K562 (cell line): ENCODE data around the gene SLC25A44. TPM values are rescaled to one million over a fixed set of nuclear protein-coding genes. Genes with fewer than 3 reads are reported as not detected.

ENCODE experiments used
- ASH1L ChIP-seq: fragments of 450-650 bp; IDR thresholded peaks from 2 replicates; pipeline ENCODE4 v1.6.1; 2018; ENCODE audit warnings: borderline replicate concordance, mild to moderate bottlenecking, low read depth; ENCODE audit not compliant: partially characterized antibody
- CHD1 ChIP-seq: fragments of 200-600 bp; sonication (generic); IDR thresholded peaks from one replicate; pipeline ENCODE4 v1.6.1; 2012; ENCODE audit warnings: mild to moderate bottlenecking, moderate library complexity, low read length, inconsistent platforms
- EP300 ChIP-seq: IDR thresholded peaks from 2 replicates; pipeline ENCODE4 v1.6.1; 2012; ENCODE audit warnings: low read length, improper control_type of control experiment
- ESRRA ChIP-seq: fragments of 450-650 bp; IDR thresholded peaks from 2 replicates; pipeline ENCODE4 v1.6.1; 2014; ENCODE audit warnings: low read depth, mild to moderate bottlenecking, moderate library complexity, borderline replicate concordance
- HCFC1 ChIP-seq: IDR thresholded peaks from 2 replicates; pipeline ENCODE4 v1.6.1; 2012; ENCODE audit warnings: low read depth, low read length, improper control_type of control experiment
- HEY1 ChIP-seq: fragments of 250-450 bp; sonication (Bioruptor Pico); IDR thresholded peaks from 2 replicates; pipeline ENCODE4 v1.5.0; 2020; ENCODE audit warnings: mild to moderate bottlenecking, moderate library complexity, borderline replicate concordance
- JUNB ChIP-seq: fragments of 450-650 bp; formaldehyde crosslinking; conservative IDR thresholded peaks from 2 replicates; pipeline ENCODE4 v1.4.0; 2020; ENCODE audit warnings: mild to moderate bottlenecking
- LCOR ChIP-seq: sonication (generic); formaldehyde crosslinking; IDR thresholded peaks from 2 replicates; pipeline ENCODE4 v1.8.0; 2022; ENCODE audit warnings: mild to moderate bottlenecking, missing genetic modification reagents
- MECOM ChIP-seq: fragments of 250-450 bp; sonication (Bioruptor Pico); IDR thresholded peaks from 2 replicates; pipeline ENCODE4 v1.8.0; 2022; ENCODE audit warnings: inconsistent platforms
- POLR2H ChIP-seq: IDR thresholded peaks from 2 replicates; pipeline ENCODE4 v1.6.1; 2016; ENCODE audit warnings: missing genetic modification characterization, low read depth, mild to moderate bottlenecking, control low read depth, missing compliant biosample characterization, moderate library complexity
- PYGO2 ChIP-seq: fragments of 450-650 bp; IDR thresholded peaks from 2 replicates; pipeline ENCODE4 v1.6.1; 2016; ENCODE audit warnings: mild to moderate bottlenecking, missing genetic modification characterization, moderate library complexity, missing compliant biosample characterization
- RBFOX2 ChIP-seq: fragments of 200-400 bp; formaldehyde crosslinking; IDR thresholded peaks from 2 replicates; pipeline ENCODE4 v1.6.1; 2017; ENCODE audit warnings: low read depth, mild to moderate bottlenecking, low read length, moderate library complexity
- RBM39 ChIP-seq: fragments of 200-400 bp; formaldehyde crosslinking; optimal IDR thresholded peaks from 2 replicates; pipeline ENCODE3; 2018; ENCODE audit warnings: low read depth, low read length
- polyA plus RNA-seq, 8 experiments: library from polyadenylated mRNA; depleted of rRNA in 4 of 8; stranded (reverse) in 5 of 8; unstranded in 3 of 8; fragments of >200 nt; fragmentation: Nextera tagmentation in 2 of 8; fragmentation: Illumina TruSeq in 1 of 8; extraction: Ambion mirVana in 2 of 8; extraction: Trizol in 1 of 8; gene quantifications; 2 replicates each; pipeline versions ENCODE4 v1.2.1 to v1.2.3, GENCODE V29; 2011 to 2014; ENCODE audit warnings: inconsistent platforms in 1 of 8, missing spikeins in 1 of 8
- total RNA-seq, 7 experiments: library from RNA; depleted of rRNA in 6 of 7; stranded (reverse); fragments of >200 nt in 6 of 7; fragmentation: Illumina TruSeq in 2 of 7; extraction: Trizol in 2 of 7; gene quantifications; 2 replicates each; pipeline versions ENCODE4 v1.2.1 to v1.2.3, GENCODE V29; 2011 to 2021; ENCODE audit warnings: low replicate concordance in 1 of 7
- TF ChIP-seq, protein P1 (sequence below): sonication (generic); formaldehyde crosslinking; IDR thresholded peaks from 2 replicates; pipeline ENCODE4 v1.8.0; 2023; ENCODE audit warnings: mild to moderate bottlenecking, missing genetic modification reagents
- TF ChIP-seq, protein P2 (sequence below): fragments of 250-450 bp; sonication (Bioruptor Pico); IDR thresholded peaks from 2 replicates; pipeline ENCODE4 v1.5.0; 2021; ENCODE audit warnings: mild to moderate bottlenecking, moderate library complexity
- TF ChIP-seq, protein P3 (sequence below), 2 experiments: fragments of 200-800 bp in 1 of 2; sonication (Bioruptor generic) in 1 of 2; sonication (generic) in 1 of 2; formaldehyde crosslinking in 1 of 2; IDR thresholded peaks in 1 of 2; conservative IDR thresholded peaks in 1 of 2; 2 replicates each; pipeline versions ENCODE4 v1.5.0 to v1.6.1; 2016 to 2020; ENCODE audit warnings: missing compliant biosample characterization in 1 of 2, missing genetic modification characterization in 1 of 2, missing genetic modification reagents in 1 of 2

Gene SLC25A44
- total and polyA plus RNA-seq, 9 of the 15 experiments (the other 6 are each of a cell fraction or from before 2014, with no cell fraction given): 4.4 to 22.8 (median 12.5) TPM

- TF ChIP-seq, protein P1, sequence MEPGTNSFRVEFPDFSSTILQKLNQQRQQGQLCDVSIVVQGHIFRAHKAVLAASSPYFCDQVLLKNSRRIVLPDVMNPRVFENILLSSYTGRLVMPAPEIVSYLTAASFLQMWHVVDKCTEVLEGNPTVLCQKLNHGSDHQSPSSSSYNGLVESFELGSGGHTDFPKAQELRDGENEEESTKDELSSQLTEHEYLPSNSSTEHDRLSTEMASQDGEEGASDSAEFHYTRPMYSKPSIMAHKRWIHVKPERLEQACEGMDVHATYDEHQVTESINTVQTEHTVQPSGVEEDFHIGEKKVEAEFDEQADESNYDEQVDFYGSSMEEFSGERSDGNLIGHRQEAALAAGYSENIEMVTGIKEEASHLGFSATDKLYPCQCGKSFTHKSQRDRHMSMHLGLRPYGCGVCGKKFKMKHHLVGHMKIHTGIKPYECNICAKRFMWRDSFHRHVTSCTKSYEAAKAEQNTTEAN (CRISPR knock-in tag): no peak
- TF ChIP-seq PYGO2 (tag): no peak
- peak; percentile 71 for TF ChIP-seq CHD1
- no peak for TF ChIP-seq RBFOX2
- no peak for TF ChIP-seq ASH1L
- TF ChIP-seq POLR2H (tag): no peak
- TF ChIP-seq, protein P2, sequence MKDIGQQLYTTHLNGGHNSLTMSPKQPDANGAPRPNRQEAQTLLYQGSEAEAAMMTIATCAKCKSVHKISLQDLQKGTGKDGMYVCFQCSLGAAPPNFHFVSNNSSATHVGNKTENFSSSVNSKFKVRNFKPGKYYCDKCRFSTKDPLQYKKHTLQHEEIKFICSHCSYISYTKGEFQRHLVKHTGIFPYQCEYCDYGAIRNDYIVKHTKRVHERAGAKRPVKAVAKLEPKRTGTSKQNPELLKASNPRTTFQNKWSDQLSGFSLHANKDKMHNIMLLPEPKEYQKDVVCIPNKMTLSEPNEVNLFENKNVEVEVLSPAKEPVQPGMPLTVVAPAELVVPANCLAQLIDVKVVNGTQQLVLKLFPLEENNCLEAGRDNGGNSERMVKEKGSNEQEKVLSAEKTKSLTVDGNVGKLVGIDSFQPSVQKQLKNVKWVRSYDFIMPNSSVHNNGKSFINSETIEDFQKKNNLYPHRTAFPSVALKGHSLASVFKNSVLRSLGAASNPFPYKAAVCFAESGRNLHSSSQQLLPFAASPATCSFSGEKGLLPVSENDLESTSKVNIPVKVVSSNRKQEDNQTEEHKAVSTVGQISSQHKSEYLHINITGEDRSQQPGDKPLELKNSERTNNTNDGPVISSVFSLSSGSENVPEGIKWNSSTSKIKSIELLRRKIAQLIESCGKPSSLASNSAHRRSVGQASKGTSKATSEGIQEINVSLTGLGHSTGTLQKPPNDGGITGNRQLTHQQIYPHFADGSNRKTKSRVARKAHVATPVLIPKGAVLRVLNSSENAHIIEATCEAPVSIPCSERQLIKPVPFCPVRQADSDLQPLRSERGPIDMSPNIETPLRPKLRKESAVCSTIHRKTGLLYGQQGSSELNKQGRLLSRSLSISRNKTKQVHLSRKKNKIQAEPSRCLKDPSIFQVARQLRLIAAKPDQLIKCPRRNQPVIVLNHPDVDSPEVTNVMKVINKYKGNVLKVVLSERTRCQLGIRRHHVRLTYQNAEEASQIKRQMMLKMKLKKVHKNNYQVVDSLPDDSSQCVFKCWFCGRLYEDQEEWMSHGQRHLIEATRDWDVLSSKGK (CRISPR knock-in tag): no peak
- no peak for TF ChIP-seq ESRRA
- TF ChIP-seq, protein P3, sequence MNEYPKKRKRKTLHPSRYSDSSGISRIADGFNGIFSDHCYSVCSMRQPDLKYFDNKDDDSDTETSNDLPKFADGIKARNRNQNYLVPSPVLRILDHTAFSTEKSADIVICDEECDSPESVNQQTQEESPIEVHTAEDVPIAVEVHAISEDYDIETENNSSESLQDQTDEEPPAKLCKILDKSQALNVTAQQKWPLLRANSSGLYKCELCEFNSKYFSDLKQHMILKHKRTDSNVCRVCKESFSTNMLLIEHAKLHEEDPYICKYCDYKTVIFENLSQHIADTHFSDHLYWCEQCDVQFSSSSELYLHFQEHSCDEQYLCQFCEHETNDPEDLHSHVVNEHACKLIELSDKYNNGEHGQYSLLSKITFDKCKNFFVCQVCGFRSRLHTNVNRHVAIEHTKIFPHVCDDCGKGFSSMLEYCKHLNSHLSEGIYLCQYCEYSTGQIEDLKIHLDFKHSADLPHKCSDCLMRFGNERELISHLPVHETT (CRISPR knock-in tag; conservative IDR thresholded peaks at IDR 0.05 in 1 of 2, IDR thresholded peaks at IDR 0.05 in 1 of 2): no peak; a peak in 1 of 4 replicates
- no peak for TF ChIP-seq RBM39
- no peak for TF ChIP-seq JUNB (CRISPR knock-in tag)
- TF ChIP-seq HCFC1: no peak
- TF ChIP-seq LCOR (CRISPR knock-in tag): no peak
- no peak for TF ChIP-seq HEY1 (CRISPR knock-in tag)
- 0 out of 2 replicates have a peak, but pooled peaks have one; percentile 12 for TF ChIP-seq MECOM
- no peak for TF ChIP-seq EP300
Measured at GRCh38 chr1:156193208-156193487, 756 bp upstream of the SLC25A44 start (continued).
